HG02981 (cell line): ENCODE data around the gene DOK1.

ENCODE experiments used
- ATAC-seq: cut with Tn5 transposase; IDR thresholded peaks from one replicate; pipeline ENCODE4 v1.9.1; 2021; ENCODE audit warnings: mild to moderate bottlenecking, moderate library complexity; ENCODE audit not compliant: unreplicated experiment

The DOK1 gene

GRCh38 chr2:74597410-74597809 lies 42.9 kb downstream of the DOK1 start:
- ATAC-seq = no peak

GRCh38 chr2:74599676-74600075 lies 45.2 kb downstream of the DOK1 start:
- ATAC-seq = no peak

GRCh38 chr2:74602586-74603281 lies 48.2 kb downstream of the DOK1 start:
- no peak for ATAC-seq

- no peak for ATAC-seq
These were observed 48.9 kb downstream of the DOK1 start for GRCh38 chr2:74603282-74604000.

- ATAC-seq = no peak
These were observed 52.4 kb downstream of the DOK1 start for GRCh38 chr2:74606927-74607326.
